K562 (cell line): Measurements from ENCODE around the gene ASCC1. TPM values are rescaled to one million over a fixed set of nuclear protein-coding genes. Genes with fewer than 3 reads are reported as not detected.

Experiments used
- ARHGAP35 ChIP-seq: fragments of 450-650 bp; IDR thresholded peaks from 2 replicates; pipeline ENCODE4 v1.6.1; 2018; ENCODE audit not compliant: partially characterized antibody
- ARID1B ChIP-seq: fragments of 450-650 bp; IDR thresholded peaks from 2 replicates; pipeline ENCODE4 v1.6.1; 2016; ENCODE audit warnings: antibody characterized with exemption, mild to moderate bottlenecking, inconsistent platforms
- BCOR ChIP-seq: fragments of 450-650 bp; IDR thresholded peaks from 2 replicates; pipeline ENCODE4 v1.6.1; 2016
- CXXC5 ChIP-seq: fragments of 250-450 bp; sonication (Bioruptor Pico); IDR thresholded peaks from 2 replicates; pipeline ENCODE4 v1.8.0; 2022; ENCODE audit warnings: inconsistent platforms, mild to moderate bottlenecking, moderate library complexity
- ETS2 ChIP-seq: IDR thresholded peaks from 2 replicates; pipeline ENCODE4 v1.6.1; 2016; ENCODE audit warnings: borderline replicate concordance, missing genetic modification characterization, mild to moderate bottlenecking, moderate library complexity, missing compliant biosample characterization; ENCODE audit not compliant: poor library complexity, severe bottlenecking
- EWSR1 ChIP-seq: fragments of 450-650 bp; IDR thresholded peaks from 2 replicates; pipeline ENCODE4 v1.6.1; 2018; ENCODE audit warnings: borderline replicate concordance, mild to moderate bottlenecking, low read depth, moderate library complexity; ENCODE audit not compliant: partially characterized antibody
- HDAC8 ChIP-seq: fragments of 450-650 bp; IDR thresholded peaks from 2 replicates; pipeline ENCODE4 v1.6.1; 2016; ENCODE audit warnings: mild to moderate bottlenecking, missing genetic modification characterization, moderate library complexity, missing compliant biosample characterization
- HES1 ChIP-seq: fragments of 450-650 bp; IDR thresholded peaks from 2 replicates; pipeline ENCODE4 v1.6.1; 2016; ENCODE audit warnings: low read depth, mild to moderate bottlenecking, moderate library complexity
- JUN ChIP-seq, 2 experiments: sonication (generic) in 1 of 2; formaldehyde crosslinking in 1 of 2; IDR thresholded peaks; 2 replicates each; pipeline versions ENCODE4 v1.6.1 to v1.8.0; 2012 to 2022; ENCODE audit warnings: borderline replicate concordance in 2 of 2, mild to moderate bottlenecking in 2 of 2, improper control_type of control experiment in 1 of 2, low read depth in 1 of 2, low read length in 1 of 2, missing genetic modification reagents in 1 of 2
- JUND ChIP-seq, 2 experiments: IDR thresholded peaks; 2 replicates in 1 of 2; 3 replicates in 1 of 2; pipeline ENCODE4 v1.6.1; 2011; ENCODE audit warnings: borderline replicate concordance in 2 of 2, low read depth in 2 of 2, low read length in 2 of 2, improper control_type of control experiment in 1 of 2, missing biosample characterization in 1 of 2, missing genetic modification characterization in 1 of 2, missing genetic modification reagents in 1 of 2
- PREB ChIP-seq: sonication (generic); formaldehyde crosslinking; IDR thresholded peaks from 2 replicates; pipeline ENCODE4 v1.8.1; 2023; ENCODE audit warnings: mild to moderate bottlenecking, missing genetic modification reagents
- RBM34 ChIP-seq: fragments of 200-400 bp; formaldehyde crosslinking; IDR thresholded peaks from 2 replicates; pipeline ENCODE4 v1.6.1; 2018; ENCODE audit warnings: low read length, borderline replicate concordance; ENCODE audit not compliant: insufficient read depth
- RUNX1 ChIP-seq: sonication (generic); IDR thresholded peaks from 2 replicates; pipeline ENCODE4 v1.6.1; 2016; ENCODE audit warnings: antibody characterized with exemption, low read depth
- SMC3 ChIP-seq: conservative IDR thresholded peaks from 2 replicates; pipeline ENCODE4 v1.6.1; 2011; ENCODE audit warnings: low read depth, low read length, improper control_type of control experiment; ENCODE audit not compliant: insufficient read depth
- TFE3 ChIP-seq: fragments of 450-650 bp; formaldehyde crosslinking; IDR thresholded peaks from 2 replicates; pipeline ENCODE4 v1.4.0; 2020; ENCODE audit warnings: mild to moderate bottlenecking, mixed read lengths
- THRAP3 ChIP-seq: fragments of 450-650 bp; IDR thresholded peaks from 2 replicates; pipeline ENCODE4 v1.6.1; 2016; ENCODE audit warnings: mild to moderate bottlenecking, inconsistent platforms, borderline replicate concordance
- TSHZ1 ChIP-seq: fragments of 250-450 bp; sonication (Bioruptor Pico); IDR thresholded peaks from 2 replicates; pipeline ENCODE4 v1.4.0; 2020; ENCODE audit warnings: mild to moderate bottlenecking, moderate library complexity
- U2AF2 ChIP-seq: fragments of 200-400 bp; formaldehyde crosslinking; optimal IDR thresholded peaks from 2 replicates; pipeline ENCODE3; 2017; ENCODE audit warnings: low read depth, mild to moderate bottlenecking, low read length
- ZNF143 ChIP-seq: sonication (generic); formaldehyde crosslinking; IDR thresholded peaks from 2 replicates; pipeline ENCODE4 v1.9.0; 2022; ENCODE audit warnings: mild to moderate bottlenecking, missing genetic modification reagents
- polyA plus RNA-seq, 8 experiments: library from polyadenylated mRNA; depleted of rRNA in 4 of 8; stranded (reverse) in 5 of 8; unstranded in 3 of 8; fragments of >200 nt; fragmentation: Nextera tagmentation in 2 of 8; fragmentation: Illumina TruSeq in 1 of 8; extraction: Ambion mirVana in 2 of 8; extraction: Trizol in 1 of 8; gene quantifications; 2 replicates each; pipeline versions ENCODE4 v1.2.1 to v1.2.3, GENCODE V29; 2011 to 2014; ENCODE audit warnings: inconsistent platforms in 1 of 8, missing spikeins in 1 of 8
- total RNA-seq, 7 experiments: library from RNA; depleted of rRNA in 6 of 7; stranded (reverse); fragments of >200 nt in 6 of 7; fragmentation: Illumina TruSeq in 2 of 7; extraction: Trizol in 2 of 7; gene quantifications; 2 replicates each; pipeline versions ENCODE4 v1.2.1 to v1.2.3, GENCODE V29; 2011 to 2021; ENCODE audit warnings: low replicate concordance in 1 of 7

The ASCC1 gene
- total and polyA plus RNA-seq, 9 of the 15 experiments (the other 6 are each of a cell fraction or from before 2014, with no cell fraction given) = 31.7 to 73.3 (median 52.8) TPM

GRCh38 chr10:72260976-72261783 lies 45.1 kb upstream of the ASCC1 start (continued):
- TF ChIP-seq BCOR (peak; percentile 58; the same call in 1 of the 2 replicates), PREB (CRISPR knock-in tag) (peak; percentile 98), JUN (IDR thresholded peaks at IDR 0.05; ENCODE audit: borderline replicate concordance, low read depth, low read length) (peak; percentile 77; the same call in 1 of the 2 replicates), JUN (CRISPR knock-in tag; IDR thresholded peaks at IDR 0.05; ENCODE audit: borderline replicate concordance) (0 out of 2 replicates have a peak, but pooled peaks have one; percentile 24), RBM34 (no peak), TFE3 (CRISPR knock-in tag) (no peak; the same call in 1 of the 2 replicates), ETS2 (tag) (no peak), RUNX1 (no peak), ARHGAP35 (no peak), TSHZ1 (CRISPR knock-in tag) (peak; percentile 54; the same call in 1 of the 2 replicates), U2AF2 (no peak), EWSR1 (no peak), JUND (IDR thresholded peaks at IDR 0.05; ENCODE audit: borderline replicate concordance, low read depth, low read length) (no peak), JUND (tag; IDR thresholded peaks at IDR 0.05; ENCODE audit: borderline replicate concordance, low read depth, low read length) (peak; percentile 45; the same call in 1 of the 3 replicates), THRAP3 (no peak), ZNF143 (0 out of 2 replicates have a peak, but pooled peaks have one; percentile 12), HES1 (peak; percentile 77), CXXC5 (CRISPR knock-in tag) (peak; percentile 83), ARID1B (peak; percentile 84), HDAC8 (peak; percentile 72), SMC3 (no peak)
